Esophagus squamous epithelium (tissue), 4 donors: ENCODE measurements around the gene EPHA1.

Experiments
- POLR2A ChIP-seq, 4 donors: fragments of 450-650 bp; IDR thresholded peaks; one replicate each; pipeline ENCODE4 v1.6.1; 2017; ENCODE audit warnings: antibody characterized with exemption in 4 of 4, mild to moderate bottlenecking in 4 of 4, moderate library complexity in 3 of 4
- TF ChIP-seq, protein P1 (sequence below), 6 experiments: fragments of 450-650 bp in 4 of 6; fragments of 200-600 bp in 2 of 6; sonication (generic) in 2 of 6; IDR thresholded peaks; one replicate each; pipeline ENCODE4 v1.5.1; 2016 to 2019; ENCODE audit warnings: antibody characterized with exemption in 6 of 6, mild to moderate bottlenecking in 4 of 6, moderate library complexity in 4 of 6

DNA sequence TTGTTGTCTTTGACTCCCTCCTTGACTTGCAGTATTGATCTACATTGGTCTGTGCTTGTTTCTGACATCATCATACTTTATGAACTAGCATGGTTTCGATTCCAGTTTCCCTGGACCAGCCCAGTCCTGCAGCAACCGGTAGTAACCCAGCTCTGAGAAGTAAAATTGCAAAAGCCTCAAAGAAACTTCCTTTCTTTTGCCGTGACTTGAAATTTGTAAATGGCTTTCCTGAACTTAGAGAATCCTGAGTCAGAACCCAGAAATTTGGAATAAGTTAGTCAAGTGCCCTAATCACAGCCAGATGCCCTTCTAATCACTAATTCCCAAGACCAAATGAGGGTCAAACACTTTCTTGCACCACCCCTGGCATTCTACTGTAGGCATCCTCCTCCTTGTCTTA lies 49.6 kb upstream of the EPHA1 start:
- no peak for TF ChIP-seq POLR2A (IDR thresholded peaks at IDR 0.05)
- TF ChIP-seq, protein P1, sequence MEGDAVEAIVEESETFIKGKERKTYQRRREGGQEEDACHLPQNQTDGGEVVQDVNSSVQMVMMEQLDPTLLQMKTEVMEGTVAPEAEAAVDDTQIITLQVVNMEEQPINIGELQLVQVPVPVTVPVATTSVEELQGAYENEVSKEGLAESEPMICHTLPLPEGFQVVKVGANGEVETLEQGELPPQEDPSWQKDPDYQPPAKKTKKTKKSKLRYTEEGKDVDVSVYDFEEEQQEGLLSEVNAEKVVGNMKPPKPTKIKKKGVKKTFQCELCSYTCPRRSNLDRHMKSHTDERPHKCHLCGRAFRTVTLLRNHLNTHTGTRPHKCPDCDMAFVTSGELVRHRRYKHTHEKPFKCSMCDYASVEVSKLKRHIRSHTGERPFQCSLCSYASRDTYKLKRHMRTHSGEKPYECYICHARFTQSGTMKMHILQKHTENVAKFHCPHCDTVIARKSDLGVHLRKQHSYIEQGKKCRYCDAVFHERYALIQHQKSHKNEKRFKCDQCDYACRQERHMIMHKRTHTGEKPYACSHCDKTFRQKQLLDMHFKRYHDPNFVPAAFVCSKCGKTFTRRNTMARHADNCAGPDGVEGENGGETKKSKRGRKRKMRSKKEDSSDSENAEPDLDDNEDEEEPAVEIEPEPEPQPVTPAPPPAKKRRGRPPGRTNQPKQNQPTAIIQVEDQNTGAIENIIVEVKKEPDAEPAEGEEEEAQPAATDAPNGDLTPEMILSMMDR (IDR thresholded peaks at IDR 0.05), result no peak
